GM20000 (cell line): ENCODE results near the gene WFDC9.
A peak's percentile ranks its signal among the peaks of the same experiment; 100 is the strongest.
"Not testable (repeated sequence)": the region's sequence is repeated elsewhere in the genome, so short reads cannot be mapped to it uniquely, and the experiment has no call there.

Source experiments
- DNase-seq: peaks from one replicate; pipeline ENCODE4 v3.0.0; 2012; ENCODE audit warnings: low spot score
- CTCF ChIP-seq: IDR thresholded peaks from 2 replicates; pipeline ENCODE4 v1.5.1; 2012; ENCODE audit warnings: mild to moderate bottlenecking, control low read depth; ENCODE audit errors: extremely low read depth, missing control alignments

Gene WFDC9

GRCh38 chr20:45646875-45647274 is 15.8 kb upstream of the WFDC9 start:
- DNase-seq, result no peak
- no peak for TF ChIP-seq CTCF

- not testable (repeated sequence) for DNase-seq
Measured at GRCh38 chr20:45645869-45646268, 14.8 kb upstream of the WFDC9 start.

GRCh38 chr20:45641076-45641475 is 10.0 kb upstream of the WFDC9 start:
- DNase-seq, result not testable (repeated sequence)

GRCh38 chr20:45639687-45640086 is 8.6 kb upstream of the WFDC9 start:
- no peak for TF ChIP-seq CTCF
- no peak for DNase-seq

- DNase-seq, result no peak
- TF ChIP-seq CTCF, result no peak
Measured at GRCh38 chr20:45636513-45636912, 5.4 kb upstream of the WFDC9 start.

- no peak for TF ChIP-seq CTCF
- no peak for DNase-seq
Measured at GRCh38 chr20:45630371-45630770, 713 bp downstream of the WFDC9 start.

GRCh38 chr20:45629496-45630100 is 1.5 kb downstream of the WFDC9 start, which contains the start of gene WFDC10A:
WFDC10A (plus strand) TSS chr20:45629739; CDS start chr20:45629814, 75 bp downstream.
- peak; percentile 60 for TF ChIP-seq CTCF
- peak; percentile 67 for DNase-seq

- no peak for DNase-seq
Measured at GRCh38 chr20:45626540-45626939, 4.5 kb downstream of the WFDC9 start.

More at GRCh38 chr20:45626540-45626939, 4.5 kb downstream of the WFDC9 start:
- no peak for TF ChIP-seq CTCF
